UCSD-AML1 (cell line): Measurements from ENCODE around the gene PPP2R2D.
A peak's percentile ranks its signal among the peaks of the same experiment; 100 is the strongest.

ENCODE experiments used
- DNase-seq: peaks from one replicate; lab custom pipeline; 2025; ENCODE audit not compliant: unreplicated experiment; lab: John Stamatoyannopoulos, UW

Gene PPP2R2D

GRCh38 chr10:131900350-131901152 lies at the start of gene PPP2R2D:
PPP2R2D (plus strand) TSS chr10:131901008; CDS start chr10:131901149, 141 bp downstream.
- peak; percentile 95 for DNase-seq

GRCh38 chr10:131851346-131851745 lies 49.5 kb upstream of the PPP2R2D start:
- DNase-seq = no peak

GRCh38 chr10:131852176-131852822 lies 48.5 kb upstream of the PPP2R2D start:
- DNase-seq = no peak

DNA sequence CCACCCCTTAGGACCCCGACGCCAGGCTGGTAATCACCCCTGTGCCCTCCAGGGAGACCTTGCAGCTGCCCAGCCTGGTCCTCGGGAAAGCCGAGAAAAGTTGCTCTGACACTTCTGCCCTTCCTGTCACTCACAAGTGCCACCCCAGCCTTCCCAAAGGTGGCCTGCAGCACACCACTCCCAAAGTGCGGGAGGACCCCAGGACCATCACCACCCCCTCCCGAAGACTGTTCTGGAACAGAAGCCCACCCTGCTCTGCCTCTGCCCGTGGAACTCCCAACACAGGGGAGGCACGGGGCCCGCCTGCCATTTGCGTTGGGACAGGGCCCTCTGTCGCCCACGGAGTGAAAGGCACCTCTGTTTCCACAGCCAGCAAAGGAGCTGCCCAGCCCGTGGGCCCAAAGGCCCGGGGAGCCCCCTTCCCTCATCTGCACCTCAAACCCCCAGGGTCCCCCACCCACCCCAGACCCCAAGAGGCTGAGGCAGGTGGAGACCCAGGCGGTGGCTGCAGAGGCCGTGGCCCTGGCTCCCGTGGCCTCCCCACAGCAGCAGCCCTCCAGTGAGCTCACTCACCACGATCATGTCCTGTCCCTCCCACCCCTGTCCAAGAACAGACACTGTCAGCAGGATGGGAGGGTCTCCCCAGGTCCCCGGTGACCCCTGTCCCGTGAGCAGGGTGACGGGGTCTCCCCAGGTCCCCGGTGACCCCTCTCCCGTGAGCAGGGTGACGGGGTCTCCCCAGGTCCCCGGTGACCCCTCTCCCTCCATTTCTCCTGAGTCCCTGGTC lies 47.8 kb upstream of the PPP2R2D start:
- no peak for DNase-seq

DNA sequence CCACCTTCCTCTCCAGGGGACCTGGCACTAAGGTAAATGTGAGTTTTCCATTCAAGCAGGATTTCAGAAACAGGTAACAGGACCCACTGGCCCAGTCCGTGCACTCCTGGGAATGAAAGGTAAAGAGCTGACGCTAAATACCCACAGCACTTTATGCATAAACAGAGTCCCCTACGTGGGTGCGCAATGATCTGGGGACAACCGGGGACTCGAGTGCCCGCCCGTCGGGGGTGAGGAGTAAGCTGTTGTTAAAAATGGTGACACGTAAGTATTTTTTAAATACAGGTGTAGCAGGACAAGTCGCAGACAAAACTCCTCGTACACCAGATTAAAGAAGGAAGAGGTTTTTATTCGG lies 47.2 kb upstream of the PPP2R2D start:
- no peak for DNase-seq

- no peak for DNase-seq
Measured at GRCh38 chr10:131854579-131855335, 46.1 kb upstream of the PPP2R2D start.

- no peak for DNase-seq
Measured at GRCh38 chr10:131855461-131856401, 45.1 kb upstream of the PPP2R2D start.

DNA sequence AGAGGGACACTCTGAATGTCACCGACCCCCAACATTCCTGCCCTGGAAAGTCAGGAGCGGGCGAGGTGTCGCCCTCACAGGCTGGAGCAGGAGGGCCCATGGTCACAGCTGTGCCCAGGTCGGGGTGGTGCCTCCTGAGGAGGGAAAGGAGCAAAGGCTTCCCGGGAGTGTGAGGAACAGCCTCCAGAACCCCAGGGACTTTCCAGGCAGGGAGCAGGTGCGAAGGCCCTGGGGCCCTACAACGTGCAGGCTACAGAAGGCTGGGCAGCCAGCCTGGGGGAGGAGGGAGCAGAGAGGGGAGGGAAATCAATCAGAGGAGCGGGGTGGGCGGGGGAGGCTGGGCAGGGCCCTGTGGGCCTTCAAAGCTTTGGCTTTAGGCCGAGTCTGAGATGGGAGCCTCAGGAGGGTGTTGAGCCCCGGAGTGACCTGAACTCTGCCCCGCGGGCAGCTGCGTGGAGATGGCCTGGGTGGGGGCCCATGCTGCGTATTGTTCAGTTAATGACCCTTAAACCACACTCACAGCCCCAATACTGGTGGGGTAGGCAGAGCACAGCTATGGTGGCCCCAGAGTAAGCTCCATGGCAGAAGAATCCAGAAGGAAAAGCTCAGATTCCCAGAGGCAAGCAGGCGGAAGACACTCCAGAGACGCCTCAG lies 44.2 kb upstream of the PPP2R2D start:
- no peak for DNase-seq

DNA sequence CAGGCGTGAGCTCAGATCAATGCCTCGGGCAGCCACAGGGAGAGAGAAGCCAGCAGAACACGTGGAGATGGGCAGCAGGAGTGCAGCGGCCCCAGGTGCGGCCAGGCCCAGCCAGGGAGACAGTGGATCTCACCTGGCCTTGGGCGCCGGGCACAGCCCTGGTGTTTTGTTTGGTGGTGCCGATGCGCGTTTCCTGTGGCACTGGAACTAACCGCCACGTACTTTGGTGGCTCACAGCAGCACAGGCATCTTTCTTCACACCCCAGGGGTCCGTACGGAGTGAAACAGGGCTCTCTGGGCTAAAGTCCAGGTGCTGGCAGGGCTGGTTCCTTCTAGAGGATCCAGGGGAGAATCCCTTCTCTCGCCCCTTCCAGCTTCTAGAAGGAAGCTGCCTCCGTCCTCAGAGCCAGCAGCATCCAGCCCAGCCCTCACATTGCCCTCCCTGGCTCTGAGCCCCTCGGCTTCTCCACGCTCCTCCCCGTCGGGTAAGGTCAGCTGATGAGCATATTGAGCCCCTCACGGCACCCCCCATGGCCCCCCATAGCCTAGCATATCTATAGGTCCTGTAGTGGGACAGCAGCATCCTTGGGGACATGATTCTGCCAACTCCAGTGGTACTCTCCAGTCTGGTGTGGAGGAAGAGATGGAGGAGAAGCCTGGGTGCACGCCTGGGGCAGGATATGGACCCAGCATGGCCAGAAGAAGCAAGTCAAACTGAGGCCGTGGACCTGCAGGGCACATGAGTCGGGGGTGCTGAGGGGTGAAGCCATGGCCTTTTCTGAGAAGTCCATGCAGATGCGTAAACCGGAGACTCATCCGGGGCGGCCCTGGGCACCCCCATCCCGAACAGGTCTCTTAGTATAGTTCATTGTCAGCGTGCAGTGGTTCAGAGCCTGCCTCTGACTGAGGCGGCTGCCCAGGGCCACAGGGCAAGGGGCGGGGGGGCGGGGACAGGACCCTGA lies 43.4 kb upstream of the PPP2R2D start:
- no peak for DNase-seq

- no peak for DNase-seq
Measured at GRCh38 chr10:131858118-131858515, 42.7 kb upstream of the PPP2R2D start.

DNA sequence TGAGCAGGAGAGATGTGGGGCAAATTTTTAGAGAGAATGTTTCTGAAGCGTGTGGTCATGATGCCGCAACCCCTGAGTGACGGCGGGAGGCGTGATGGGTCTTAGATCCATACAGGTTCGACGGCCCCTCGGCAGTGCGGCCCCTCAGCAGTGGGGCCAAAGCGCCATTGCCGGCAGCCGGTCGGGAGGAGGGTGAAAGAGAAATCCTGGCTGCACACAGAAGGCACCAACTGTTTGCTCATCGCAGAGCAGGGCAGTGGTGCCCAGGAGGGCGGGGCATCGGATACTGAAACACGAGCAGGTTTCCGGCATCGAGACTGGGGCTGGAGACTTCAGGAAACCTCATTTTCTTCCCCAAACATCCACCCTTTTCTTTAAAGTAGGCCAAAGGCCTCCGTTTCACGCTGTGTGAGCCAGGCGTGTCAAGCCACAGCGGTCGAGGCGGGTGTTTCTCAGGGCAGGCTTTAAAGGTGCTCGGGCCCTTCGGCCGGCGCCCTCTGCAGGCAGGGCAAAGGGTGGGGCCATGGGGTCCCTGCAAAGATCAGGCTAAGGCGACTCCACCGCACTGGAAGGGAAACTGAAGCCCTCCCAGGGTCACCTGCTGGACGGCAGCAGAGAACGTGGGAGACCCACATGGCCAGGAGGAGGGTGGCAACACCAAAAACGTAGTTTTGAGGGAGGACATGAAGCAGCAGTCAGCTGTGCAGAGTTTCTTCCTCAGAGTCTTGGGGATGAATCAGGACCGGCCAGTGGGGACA lies 42.0 kb upstream of the PPP2R2D start:
- DNase-seq = no peak

DNA sequence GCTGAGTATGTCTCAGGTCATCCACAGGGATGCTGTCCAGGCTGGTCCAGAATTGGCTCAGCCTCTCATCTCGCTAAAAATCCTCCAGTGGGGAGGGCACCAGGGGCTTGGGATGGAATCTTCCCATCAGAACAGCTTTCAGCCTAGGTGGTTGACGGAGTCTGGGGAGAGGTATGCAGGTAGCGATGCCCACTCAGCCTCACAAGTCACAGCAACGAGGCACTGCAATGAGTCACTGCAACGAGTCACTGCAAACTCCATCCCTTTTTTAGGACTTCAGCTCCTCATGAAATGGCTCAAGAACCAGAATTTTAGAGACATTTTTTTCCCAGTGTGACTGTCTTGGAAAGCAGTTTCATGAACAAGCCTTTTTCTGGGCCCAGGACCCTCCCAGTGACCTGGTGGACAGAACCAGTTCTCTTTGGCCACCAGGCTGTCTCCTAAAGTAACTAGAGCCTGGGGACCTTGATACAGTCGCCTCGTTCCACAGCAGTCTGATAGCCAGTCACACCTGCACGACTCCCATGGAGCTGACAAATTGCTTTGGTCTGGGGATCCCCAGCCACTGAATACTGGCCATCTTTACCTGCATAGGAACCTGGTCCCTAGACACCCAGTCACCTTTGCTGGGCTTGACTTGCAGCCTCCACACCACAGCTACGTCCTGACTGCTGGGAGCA lies 41.3 kb upstream of the PPP2R2D start:
- no peak for DNase-seq

- no peak for DNase-seq
Measured at GRCh38 chr10:131860311-131860710, 40.5 kb upstream of the PPP2R2D start.

GRCh38 chr10:131860806-131861440 lies 39.9 kb upstream of the PPP2R2D start:
- DNase-seq = no peak

DNA sequence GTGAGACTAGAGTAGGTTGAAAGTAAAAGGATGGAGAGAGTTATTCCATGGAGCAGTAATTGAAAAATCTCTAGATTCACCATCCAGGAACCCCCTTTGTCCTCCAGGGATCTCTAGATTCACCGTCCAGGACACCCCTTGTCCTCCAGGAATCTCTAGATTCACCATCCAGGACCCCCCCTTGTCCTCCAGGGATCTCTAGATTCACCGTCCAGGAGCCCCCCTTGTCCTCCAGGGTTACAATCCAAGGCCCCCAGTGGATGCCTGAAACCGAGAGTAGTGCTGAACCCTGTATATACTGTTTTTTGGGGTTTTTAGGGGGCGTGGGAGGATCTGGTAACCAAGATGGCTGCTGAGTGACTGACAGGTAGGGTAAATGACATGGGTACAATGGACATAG lies 38.3 kb upstream of the PPP2R2D start:
- DNase-seq = no peak

DNA sequence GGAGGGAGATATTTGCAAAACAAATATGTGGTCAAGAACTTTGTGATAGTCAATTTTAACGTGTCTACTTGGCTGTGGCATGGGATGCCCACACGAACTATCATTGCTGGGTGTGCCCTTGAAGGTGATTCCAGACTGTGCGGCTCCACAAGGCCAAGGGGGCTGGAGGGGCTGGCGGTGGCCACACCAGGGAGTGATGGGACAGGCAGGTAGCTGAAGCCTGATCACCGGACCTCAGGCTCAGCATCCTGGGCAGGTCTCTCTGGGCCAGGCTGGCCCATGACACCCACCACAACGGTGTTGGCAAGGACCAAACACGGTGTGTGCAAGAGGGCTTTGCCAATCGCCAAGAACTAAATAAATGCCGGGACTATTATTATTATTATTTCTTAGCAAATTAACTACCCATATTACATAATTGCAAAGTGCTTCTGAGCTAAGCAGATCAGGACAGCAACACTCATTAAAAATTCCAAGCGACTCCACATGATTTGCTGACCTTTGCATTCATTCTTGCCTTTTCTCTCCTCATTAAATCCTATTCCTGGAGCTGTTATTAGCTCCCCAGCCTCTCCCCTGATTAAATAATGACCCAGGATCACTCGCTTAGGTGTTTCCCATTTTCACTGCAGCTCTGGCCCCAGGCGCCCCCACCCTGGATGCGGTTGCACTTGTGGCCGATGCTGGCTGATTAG lies 35.4 kb upstream of the PPP2R2D start:
- no peak for DNase-seq
